ENCODE results near the gene PDGFA.

DNA sequence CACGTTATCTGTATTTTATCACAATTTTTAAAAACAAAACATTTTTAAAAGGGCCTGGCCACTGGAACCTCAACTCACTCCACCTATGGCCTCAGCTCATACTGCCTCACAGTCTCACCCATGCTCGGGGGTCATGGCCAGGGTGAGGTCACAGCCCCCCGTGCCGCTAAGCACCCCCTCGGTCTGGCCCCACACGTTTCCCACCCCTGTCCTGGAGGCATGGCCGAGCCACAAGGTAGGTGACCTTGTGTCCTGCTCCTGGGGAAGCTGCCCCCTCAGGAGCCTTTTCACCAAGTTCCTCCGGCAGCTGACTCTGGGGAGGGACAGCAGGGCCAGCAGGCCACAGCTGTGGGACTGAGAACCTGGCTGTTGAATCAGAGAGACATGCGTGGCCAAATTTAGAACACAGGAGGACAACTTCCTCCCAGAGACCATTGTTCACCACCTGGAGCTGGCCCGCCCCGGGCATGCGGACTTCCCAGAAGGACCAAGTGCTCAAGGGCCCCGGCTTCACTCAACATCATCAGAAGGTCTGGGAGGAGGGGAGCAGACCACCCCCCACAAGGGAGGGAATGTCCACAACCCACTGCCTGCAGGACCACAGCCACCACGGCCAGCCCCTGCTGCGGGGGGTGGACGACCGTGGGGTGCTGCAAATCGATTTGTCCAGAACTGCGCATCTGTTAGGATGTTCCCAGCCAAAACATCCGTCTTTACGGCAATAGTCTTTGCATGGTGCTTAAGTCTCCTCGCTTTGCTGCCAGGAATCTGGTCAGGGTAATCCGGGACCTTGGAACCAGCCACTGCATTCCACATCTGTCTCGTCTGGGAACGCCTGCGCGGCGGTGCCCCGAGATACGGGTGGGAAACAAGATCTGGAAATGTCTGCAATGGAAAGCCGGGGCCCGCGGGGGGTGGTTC, 48.6 kb upstream of the PDGFA start:
- TF ChIP-seq EZH2 (IDR thresholded peaks at IDR 0.05) (no peak), EZH2phosphoT487 (IDR thresholded peaks at IDR 0.05) (no peak)
- TF ChIP-seq, protein P1, sequence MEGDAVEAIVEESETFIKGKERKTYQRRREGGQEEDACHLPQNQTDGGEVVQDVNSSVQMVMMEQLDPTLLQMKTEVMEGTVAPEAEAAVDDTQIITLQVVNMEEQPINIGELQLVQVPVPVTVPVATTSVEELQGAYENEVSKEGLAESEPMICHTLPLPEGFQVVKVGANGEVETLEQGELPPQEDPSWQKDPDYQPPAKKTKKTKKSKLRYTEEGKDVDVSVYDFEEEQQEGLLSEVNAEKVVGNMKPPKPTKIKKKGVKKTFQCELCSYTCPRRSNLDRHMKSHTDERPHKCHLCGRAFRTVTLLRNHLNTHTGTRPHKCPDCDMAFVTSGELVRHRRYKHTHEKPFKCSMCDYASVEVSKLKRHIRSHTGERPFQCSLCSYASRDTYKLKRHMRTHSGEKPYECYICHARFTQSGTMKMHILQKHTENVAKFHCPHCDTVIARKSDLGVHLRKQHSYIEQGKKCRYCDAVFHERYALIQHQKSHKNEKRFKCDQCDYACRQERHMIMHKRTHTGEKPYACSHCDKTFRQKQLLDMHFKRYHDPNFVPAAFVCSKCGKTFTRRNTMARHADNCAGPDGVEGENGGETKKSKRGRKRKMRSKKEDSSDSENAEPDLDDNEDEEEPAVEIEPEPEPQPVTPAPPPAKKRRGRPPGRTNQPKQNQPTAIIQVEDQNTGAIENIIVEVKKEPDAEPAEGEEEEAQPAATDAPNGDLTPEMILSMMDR (IDR thresholded peaks at IDR 0.05) = no peak
